Measurements from ENCODE around the gene SCD5. TPM values are rescaled to one million over a fixed set of nuclear protein-coding genes. Genes with fewer than 3 reads are reported as not detected.

The SCD5 gene
- total RNA-seq, 4 donors from 2014 or later = 0.70 to 5.0 (median 3.0) TPM

DNA sequence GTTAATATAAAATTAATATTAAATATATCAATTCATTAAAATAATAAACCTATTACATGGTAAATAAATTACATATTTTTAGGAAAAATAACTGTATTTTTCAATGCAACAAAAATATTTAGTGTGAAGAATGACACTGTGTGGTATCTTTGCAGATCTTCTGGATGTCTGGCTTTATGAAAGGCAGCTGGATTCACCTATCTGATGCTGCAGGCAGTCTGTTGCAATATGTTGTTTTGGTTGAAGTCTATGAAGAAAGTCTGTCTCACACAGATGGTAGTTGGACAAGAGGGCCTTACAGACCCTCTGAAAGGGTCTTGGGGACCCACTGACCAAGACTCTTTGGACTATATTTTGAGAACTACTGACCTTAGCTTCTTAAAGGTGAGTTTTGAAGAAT lies 147.7 kb downstream of the SCD5 start:
- TF ChIP-seq POLR2A (IDR thresholded peaks at IDR 0.05) (no peak), CTCF (IDR thresholded peaks at IDR 0.05) (no peak)
- Histone ChIP-seq H3K9me3 (no peaks in the 10 kb centered on the region), H3K4me3 (no peak overlapping the region), H3K27ac (no peak overlapping the region), H3K36me3 (no peaks in the 10 kb centered on the region), H3K27me3 (no peaks in the 10 kb centered on the region), H3K4me1 (no peaks in the 10 kb centered on the region)
- no peak for DNase-seq

GRCh38 chr4:82648356-82648755 lies 150.2 kb downstream of the SCD5 start:
- no peaks in the 10 kb centered on the region for H3K27me3 ChIP-seq
- no peaks in the 10 kb centered on the region for H3K36me3 ChIP-seq
- H3K4me1 ChIP-seq = no peaks in the 10 kb centered on the region
- TF ChIP-seq POLR2A (IDR thresholded peaks at IDR 0.05) (no peak), CTCF (IDR thresholded peaks at IDR 0.05) (no peak)
- DNase-seq = no peak
- H3K9me3 ChIP-seq = no peaks in the 10 kb centered on the region
- H3K27ac ChIP-seq = no peak overlapping the region
- H3K4me3 ChIP-seq = no peak overlapping the region

- Histone ChIP-seq H3K4me3 (no peak overlapping the region), H3K27ac (no peak overlapping the region), H3K4me1 (no peaks in the 10 kb centered on the region), H3K9me3 (no peaks in the 10 kb centered on the region), H3K27me3 (no peaks in the 10 kb centered on the region), H3K36me3 (no peaks in the 10 kb centered on the region)
- DNase-seq = no peak
- TF ChIP-seq CTCF (IDR thresholded peaks at IDR 0.05) (no peak), POLR2A (IDR thresholded peaks at IDR 0.05) (no peak)
Measured at GRCh38 chr4:82645936-82646565, 152.5 kb downstream of the SCD5 start.

- no peak for TF ChIP-seq CTCF (IDR thresholded peaks at IDR 0.05)
- TF ChIP-seq POLR2A (IDR thresholded peaks at IDR 0.05) = no peak
- Histone ChIP-seq H3K36me3 (no peaks in the 10 kb centered on the region), H3K4me1 (no peaks in the 10 kb centered on the region), H3K27ac (no peak overlapping the region), H3K4me3 (no peak overlapping the region), H3K27me3 (no peaks in the 10 kb centered on the region), H3K9me3 (no peaks in the 10 kb centered on the region)
- DNase-seq = no peak
Measured at GRCh38 chr4:82644734-82645126, 153.9 kb downstream of the SCD5 start.

DNA sequence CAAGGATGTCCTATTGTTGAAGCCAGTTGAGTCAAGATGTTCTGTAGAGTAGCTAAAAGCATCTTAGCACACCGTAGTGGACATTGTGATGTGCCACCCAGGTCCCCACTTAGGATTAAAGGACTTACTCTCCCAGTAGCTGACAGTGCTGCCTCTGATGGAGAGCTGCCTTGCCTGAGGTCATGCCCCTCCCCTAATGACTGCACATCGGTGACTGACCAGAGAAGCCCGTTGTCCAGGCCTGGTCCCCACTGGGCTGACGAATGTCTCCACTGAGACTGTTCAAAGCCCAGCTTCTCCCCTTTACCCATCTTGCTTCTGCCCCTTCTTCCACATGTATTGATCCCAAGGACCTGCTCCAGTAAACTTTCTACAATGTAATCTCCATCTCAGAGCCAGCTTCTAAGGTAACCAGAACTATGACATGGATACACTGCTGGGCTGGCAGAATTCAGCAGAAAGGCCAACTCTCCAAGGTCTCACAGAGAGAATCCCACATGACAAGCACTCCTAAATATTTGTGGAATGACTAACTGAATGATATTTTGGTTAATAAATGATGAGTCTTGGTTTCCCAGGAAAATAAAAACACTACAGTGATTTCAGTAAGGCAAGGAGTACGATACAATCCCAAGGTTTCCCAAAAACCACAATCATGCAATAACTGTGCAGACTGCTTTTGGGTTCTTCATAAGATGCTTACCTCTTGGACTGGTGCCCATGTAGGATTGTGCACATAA lies 154.4 kb downstream of the SCD5 start:
- no peak for DNase-seq
- Histone ChIP-seq H3K27me3 (no peaks in the 10 kb centered on the region), H3K27ac (no peak overlapping the region), H3K4me1 (no peaks in the 10 kb centered on the region), H3K9me3 (no peaks in the 10 kb centered on the region), H3K36me3 (no peaks in the 10 kb centered on the region), H3K4me3 (no peak overlapping the region)
- TF ChIP-seq POLR2A (IDR thresholded peaks at IDR 0.05) (no peak), CTCF (IDR thresholded peaks at IDR 0.05) (no peak)

Measured in Peyer's patch (tissue), 4 donors.